Measurements from ENCODE around the gene NRL. TPM values are rescaled to one million over a fixed set of nuclear protein-coding genes. Genes with fewer than 3 reads are reported as not detected.

The NRL gene
- total RNA-seq, 1 donor from 2014 or later = 5.5 TPM

GRCh38 chr14:24122898-24123297 is 8.1 kb upstream of the NRL start:
- intact Hi-C loops (cut with micrococcal nuclease) = loop anchor here (1.0 kb wide), 2 partner anchors 8 to 12 kb away; no protein-coding TSS in a partner anchor
- ChIA-PET POLR2A (interaction anchor here (0.6 to 4.1 kb wide), 6 partner anchors 8 to 51 kb away, joined by 3 to 46 read pairs (median 13); partner anchors contain the start of genes DCAF11, IRF9, NRL and PCK2), CTCF (interaction anchor here (1.6 to 1.7 kb wide), 2 partner anchors 13 to 14 kb away, joined by 4 to 8 read pairs; partner anchors contain the start of gene PSME1)
- peak overlapping the region; percentile 93 for H3K27ac Mint-ChIP-seq
- no peak for ATAC-seq (ENCODE audit: low read depth)
- peaks cover 35% of the 10 kb centered on the region for H3K4me1 Mint-ChIP-seq
- no peak for TF ChIP-seq CTCF (IDR thresholded peaks at IDR 0.05)
- peaks cover 60% of the 10 kb centered on the region for H3K36me3 Mint-ChIP-seq (ENCODE audit: low read depth)
- H3K27me3 Mint-ChIP-seq = no peaks in the 10 kb centered on the region
- DNase-seq = no peak
- H3K4me3 Mint-ChIP-seq = no peak overlapping the region
- H3K9me3 Mint-ChIP-seq = no peaks in the 10 kb centered on the region

DNA sequence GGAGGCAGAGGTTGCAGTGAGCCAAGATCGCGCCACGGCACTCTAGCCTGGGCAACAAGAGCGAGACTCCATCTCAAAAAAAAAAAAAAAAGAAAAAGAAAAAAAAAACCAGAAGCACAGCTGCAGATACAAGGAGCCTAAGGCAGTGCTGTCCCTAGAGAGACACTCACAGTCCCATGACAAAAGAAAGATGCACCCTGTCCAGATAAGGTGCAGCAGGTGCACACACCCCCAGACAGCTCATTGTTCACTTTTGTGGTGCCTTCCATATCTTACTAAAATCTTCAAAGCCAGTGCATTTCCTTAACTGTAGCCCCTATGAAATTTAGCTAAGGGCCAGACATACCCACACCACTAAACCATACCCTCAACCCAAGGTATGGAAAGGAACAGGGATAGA is 7.7 kb upstream of the NRL start:
- no peak overlapping the region for H3K27ac Mint-ChIP-seq
- H3K36me3 Mint-ChIP-seq (ENCODE audit: low read depth) = peaks cover 65% of the 10 kb centered on the region
- ChIA-PET POLR2A (interaction anchor here (0.6 to 4.1 kb wide), 9 partner anchors 8 to 123 kb away, joined by 3 to 46 read pairs (median 10); partner anchors contain the start of genes DCAF11, IRF9, NRL and PCK2), CTCF (interaction anchor here (1.6 kb wide), 1 partner anchor 14 kb away, joined by 8 read pairs; no protein-coding TSS in a partner anchor)
- no peak overlapping the region for H3K4me3 Mint-ChIP-seq
- peak; percentile 39 for ATAC-seq (ENCODE audit: low read depth)
- TF ChIP-seq CTCF (IDR thresholded peaks at IDR 0.05) = no peak
- H3K27me3 Mint-ChIP-seq = no peaks in the 10 kb centered on the region
- DNase-seq = no peak
- peaks cover 32% of the 10 kb centered on the region for H3K4me1 Mint-ChIP-seq
- intact Hi-C loops (cut with micrococcal nuclease) = no loop called here
- H3K9me3 Mint-ChIP-seq = no peaks in the 10 kb centered on the region

DNA sequence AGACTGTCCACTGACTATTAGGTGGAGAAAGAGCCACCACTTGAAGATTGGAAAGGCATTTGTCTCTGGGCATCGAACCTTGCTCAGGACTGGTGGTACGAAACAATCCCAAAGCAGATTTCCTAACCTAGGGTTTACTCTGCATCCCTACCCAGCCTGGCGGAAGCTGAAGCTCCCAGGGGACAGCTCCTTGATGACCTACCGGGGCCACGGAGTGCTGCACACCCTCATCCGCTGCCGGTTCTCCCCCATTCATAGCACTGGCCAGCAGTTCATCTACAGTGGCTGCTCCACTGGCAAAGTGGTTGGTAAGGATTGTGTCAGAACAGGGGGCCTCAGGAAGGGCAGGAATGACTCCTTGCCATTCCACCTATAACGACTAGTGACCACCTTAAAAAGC is 6.5 kb upstream of the NRL start:
- intact Hi-C loops (cut with micrococcal nuclease) = no loop called here
- ChIA-PET POLR2A (interaction anchor here (2.5 kb wide), 2 partner anchors 14 to 27 kb away, joined by 12 to 14 read pairs; partner anchors contain the start of genes PCK2 and PSME1), CTCF (interaction anchor here (0.8 kb wide), 1 partner anchor 40 kb away, joined by 3 read pairs; the partner anchor contains the start of gene IRF9)
- peaks cover 74% of the 10 kb centered on the region for H3K36me3 Mint-ChIP-seq (ENCODE audit: low read depth)
- H3K4me3 Mint-ChIP-seq = no peak overlapping the region
- DNase-seq (no peak), ATAC-seq (ENCODE audit: low read depth) (no peak)
- H3K9me3 Mint-ChIP-seq = no peaks in the 10 kb centered on the region
- no peak for TF ChIP-seq CTCF (IDR thresholded peaks at IDR 0.05)
- H3K27me3 Mint-ChIP-seq = no peaks in the 10 kb centered on the region
- H3K4me1 Mint-ChIP-seq = peaks cover 33% of the 10 kb centered on the region
- H3K27ac Mint-ChIP-seq = no peak overlapping the region

- CTCF ChIA-PET = no interaction called here
- no peak for ATAC-seq (ENCODE audit: low read depth)
- POLR2A ChIA-PET = interaction anchor here (1.0 kb wide), 1 partner anchor 16 kb away, joined by 4 read pairs; the partner anchor contains the start of gene PSME1
- no peak for TF ChIP-seq CTCF (IDR thresholded peaks at IDR 0.05)
- no peak for DNase-seq
- intact Hi-C loops (cut with micrococcal nuclease) = loop anchor here (10.0 kb wide), 1 partner anchor 1025 kb away; the partner anchor contains the start of genes ACIN1 and C14orf119
- H3K27me3 Mint-ChIP-seq = no peaks in the 10 kb centered on the region
- peaks cover 81% of the 10 kb centered on the region for H3K36me3 Mint-ChIP-seq (ENCODE audit: low read depth)
- H3K4me3 Mint-ChIP-seq = no peak overlapping the region
- H3K4me1 Mint-ChIP-seq = peaks cover 47% of the 10 kb centered on the region
- no peaks in the 10 kb centered on the region for H3K9me3 Mint-ChIP-seq
- no peak overlapping the region for H3K27ac Mint-ChIP-seq
Measured at GRCh38 chr14:24119691-24120090, 4.9 kb upstream of the NRL start.

DNA sequence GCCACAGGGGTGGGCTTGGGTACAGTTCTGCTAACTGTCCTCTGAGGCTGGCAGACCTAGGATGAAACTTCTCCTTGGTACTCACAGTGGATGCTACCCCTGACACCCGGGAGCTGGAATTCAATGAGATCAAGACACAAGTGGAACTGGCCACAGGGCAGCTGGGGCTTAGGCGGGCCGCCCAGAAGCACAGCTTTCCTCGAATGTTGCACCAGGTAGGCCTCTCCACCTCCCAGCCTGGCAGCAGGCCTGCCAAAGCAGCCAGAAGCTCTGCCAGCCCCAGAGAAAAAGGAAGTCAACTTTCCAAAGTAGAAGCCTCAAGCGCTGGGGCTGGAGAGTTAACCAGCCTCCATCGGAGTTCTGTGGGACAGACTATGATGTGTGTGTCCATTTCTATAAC is 2.4 kb upstream of the NRL start:
- H3K4me1 Mint-ChIP-seq = peaks cover 30% of the 10 kb centered on the region
- H3K9me3 Mint-ChIP-seq = no peaks in the 10 kb centered on the region
- no peak overlapping the region for H3K27ac Mint-ChIP-seq
- no peak overlapping the region for H3K4me3 Mint-ChIP-seq
- ChIA-PET CTCF (interaction anchor here (1.2 to 1.8 kb wide), 4 partner anchors 17 to 125 kb away, joined by 3 to 5 read pairs (median 4); partner anchors contain the start of genes PSME1 and TINF2), POLR2A (interaction anchor here (1.0 to 6.1 kb wide), 7 partner anchors 9 to 44 kb away, joined by 3 to 239 read pairs (median 22); partner anchors contain the start of genes EMC9, IRF9, PCK2 and PSME1)
- no peak for TF ChIP-seq CTCF (IDR thresholded peaks at IDR 0.05)
- peaks cover 68% of the 10 kb centered on the region for H3K36me3 Mint-ChIP-seq (ENCODE audit: low read depth)
- ATAC-seq (ENCODE audit: low read depth) = no peak
- no peak for DNase-seq
- intact Hi-C loops (cut with micrococcal nuclease) = loop anchor here (10.0 kb wide), 1 partner anchor 1022 kb away; the partner anchor contains the start of genes ACIN1 and C14orf119
- no peaks in the 10 kb centered on the region for H3K27me3 Mint-ChIP-seq
